ENCODE results near the gene LRRC28.

LRRC28 gene

GRCh38 chr15:99248000-99248715 is 3.1 kb upstream of the LRRC28 start:
- DNase-seq (ENCODE audit: low read depth) = no peak
- peak overlapping the region; percentile 59 for H3K4me3 ChIP-seq (ENCODE audit: low read depth, low read length)
- in situ Hi-C loops (cut with HindIII; ENCODE audit: low sequenced_read_pairs) = no loop called here
- TF ChIP-seq CTCF (IDR thresholded peaks at IDR 0.05; ENCODE audit: low read depth, low read length, missing control alignments) = no peak

- H3K4me3 ChIP-seq (ENCODE audit: low read depth, low read length) = peak within 1 kb of the TSS; percentile 59
- in situ Hi-C loops (cut with HindIII; ENCODE audit: low sequenced_read_pairs) = no loop called here
- peak; percentile 83 for DNase-seq (ENCODE audit: low read depth)
- TF ChIP-seq CTCF (IDR thresholded peaks at IDR 0.05; ENCODE audit: low read depth, low read length, missing control alignments) = no peak
These were observed 1.9 kb upstream of the LRRC28 start, which contains the start of gene TTC23 for GRCh38 chr15:99249270-99249841. TTC23 (minus strand) TSS chr15:99249581; CDS start chr15:99228712, 20,869 bp downstream.

GRCh38 chr15:99250001-99250400 is 1.3 kb upstream of the LRRC28 start:
- no peak for TF ChIP-seq CTCF (IDR thresholded peaks at IDR 0.05; ENCODE audit: low read depth, low read length, missing control alignments)
- H3K4me3 ChIP-seq (ENCODE audit: low read depth, low read length) = peak overlapping the region; percentile 59
- in situ Hi-C loops (cut with HindIII; ENCODE audit: low sequenced_read_pairs) = no loop called here
- no peak for DNase-seq (ENCODE audit: low read depth)

- H3K4me3 ChIP-seq (ENCODE audit: low read depth, low read length) = peak overlapping the region; percentile 59
- DNase-seq (ENCODE audit: low read depth) = no peak
- TF ChIP-seq CTCF (IDR thresholded peaks at IDR 0.05; ENCODE audit: low read depth, low read length, missing control alignments) = no peak
- in situ Hi-C loops (cut with HindIII; ENCODE audit: low sequenced_read_pairs) = no loop called here
These were observed 806 bp upstream of the LRRC28 start for GRCh38 chr15:99250494-99250856.

GRCh38 chr15:99252326-99252725 is 1.0 kb downstream of the LRRC28 start:
- TF ChIP-seq CTCF (IDR thresholded peaks at IDR 0.05; ENCODE audit: low read depth, low read length, missing control alignments) = no peak
- DNase-seq (ENCODE audit: low read depth) = no peak
- in situ Hi-C loops (cut with HindIII; ENCODE audit: low sequenced_read_pairs) = no loop called here
- H3K4me3 ChIP-seq (ENCODE audit: low read depth, low read length) = peak overlapping the region; percentile 59

- DNase-seq (ENCODE audit: low read depth) = peak; percentile 85
- in situ Hi-C loops (cut with HindIII; ENCODE audit: low sequenced_read_pairs) = no loop called here
- no peak overlapping the region for H3K4me3 ChIP-seq (ENCODE audit: low read depth, low read length)
- TF ChIP-seq CTCF (IDR thresholded peaks at IDR 0.05; ENCODE audit: low read depth, low read length, missing control alignments) = peak; percentile 30
These were observed 2.3 kb downstream of the LRRC28 start for GRCh38 chr15:99253381-99254090.

Data from astrocyte of the cerebellum (primary cell).